DND-41 (cell line): Measurements from ENCODE around the gene ZNF536.

Experiments used
- CTCF ChIP-seq: IDR thresholded peaks from 2 replicates; pipeline ENCODE4 v1.5.1; 2012; ENCODE audit warnings: borderline replicate concordance, low read length, moderate library complexity, mild to moderate bottlenecking; ENCODE audit not compliant: poor library complexity, severe bottlenecking; ENCODE audit errors: extremely low read depth
- EZH2 ChIP-seq: IDR thresholded peaks from 3 replicates; pipeline ENCODE4 v1.6.1; 2012; ENCODE audit warnings: borderline replicate concordance, low read depth, mild to moderate bottlenecking, moderate library complexity, low read length, inconsistent platforms; ENCODE audit not compliant: severe bottlenecking

GRCh38 chr19:30530751-30531150, 158.6 kb downstream of the ZNF536 start:
- no peak for TF ChIP-seq CTCF
- no peak for TF ChIP-seq EZH2
